ENCODE data around the gene AFG1L.
"Not testable (repeated sequence)": the region's sequence is repeated elsewhere in the genome, so short reads cannot be mapped to it uniquely, and the experiment has no call there.

Gene AFG1L

DNA sequence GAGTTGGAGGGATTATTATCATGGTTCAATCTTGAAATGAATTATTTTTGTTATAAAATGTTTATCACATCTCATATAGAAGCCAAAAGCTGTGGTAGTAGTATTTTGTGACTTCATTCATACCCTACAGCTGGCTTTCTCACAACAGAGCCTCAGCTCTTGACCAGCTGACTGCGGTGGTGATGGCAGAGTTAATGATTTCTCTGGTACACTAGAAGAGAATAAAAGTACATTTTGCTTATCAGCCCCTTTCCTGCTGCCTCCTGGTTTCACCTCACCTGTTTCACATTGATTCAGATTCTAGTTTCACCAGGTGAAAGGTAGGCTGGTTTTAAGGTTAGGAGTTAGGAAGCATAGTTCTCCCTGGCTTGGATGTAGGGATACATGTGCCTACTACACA lies 55.7 kb downstream of the AFG1L start:
- DNase-seq (ENCODE audit: low read depth): no peak

- DNase-seq (ENCODE audit: low read depth): no peak
Measured at GRCh38 chr6:108353853-108354252, 59.0 kb downstream of the AFG1L start.

GRCh38 chr6:108355120-108355519 lies 60.3 kb downstream of the AFG1L start:
- DNase-seq (ENCODE audit: low read depth): no peak

GRCh38 chr6:108355890-108356289 lies 61.0 kb downstream of the AFG1L start:
- no peak for DNase-seq (ENCODE audit: low read depth)

DNA sequence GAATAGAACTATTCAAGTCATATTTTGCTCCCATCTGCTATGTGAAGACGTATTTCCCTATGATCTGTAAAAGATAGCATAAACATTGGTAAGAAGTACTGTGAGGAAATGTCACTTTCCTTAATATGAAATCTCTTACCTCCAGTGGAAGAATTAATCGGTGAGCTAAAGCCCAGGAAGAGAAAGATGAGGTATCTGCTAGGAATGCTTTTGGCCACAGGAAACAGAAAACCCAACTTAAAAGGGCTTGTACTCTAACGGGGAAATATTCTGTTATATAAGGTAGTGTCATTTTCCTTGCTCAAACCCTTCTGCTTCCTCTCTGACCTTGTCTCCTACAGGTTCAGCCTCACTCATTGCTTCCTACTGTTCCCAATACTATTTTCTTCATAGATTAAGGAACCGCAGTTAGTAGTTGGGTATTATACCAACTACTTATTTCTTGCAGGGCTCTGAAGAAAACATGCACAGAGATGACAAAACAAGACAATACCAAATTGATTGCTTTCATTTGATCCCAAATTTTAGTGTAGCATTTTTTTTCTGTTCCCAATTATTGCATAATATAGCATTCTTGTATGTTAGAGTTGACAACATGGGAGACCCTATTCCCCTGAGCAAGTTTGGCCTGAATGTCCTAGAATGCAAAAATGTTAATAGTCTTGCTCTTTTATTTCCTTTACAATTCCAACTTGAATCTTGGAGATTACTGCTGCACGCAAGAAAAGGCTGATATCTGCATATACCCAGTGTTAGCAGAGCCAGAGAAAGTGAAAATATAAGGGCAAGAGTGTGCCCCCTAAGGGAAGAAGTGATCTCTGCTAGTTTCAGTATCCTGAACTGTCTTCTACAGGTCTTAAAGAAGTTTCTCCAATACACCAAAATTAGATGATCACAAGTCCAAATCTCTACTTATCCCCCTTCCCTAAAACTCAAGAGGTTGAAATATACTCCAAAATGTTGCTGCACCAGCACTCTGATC lies 65.3 kb downstream of the AFG1L start:
- DNase-seq (ENCODE audit: low read depth): no peak

GRCh38 chr6:108360919-108361311 lies 66.1 kb downstream of the AFG1L start:
- no peak for DNase-seq (ENCODE audit: low read depth)

- no peak for DNase-seq (ENCODE audit: low read depth)
Measured at GRCh38 chr6:108361312-108361932, 66.6 kb downstream of the AFG1L start.

GRCh38 chr6:108362455-108362854 lies 67.6 kb downstream of the AFG1L start:
- DNase-seq (ENCODE audit: low read depth): no peak

DNA sequence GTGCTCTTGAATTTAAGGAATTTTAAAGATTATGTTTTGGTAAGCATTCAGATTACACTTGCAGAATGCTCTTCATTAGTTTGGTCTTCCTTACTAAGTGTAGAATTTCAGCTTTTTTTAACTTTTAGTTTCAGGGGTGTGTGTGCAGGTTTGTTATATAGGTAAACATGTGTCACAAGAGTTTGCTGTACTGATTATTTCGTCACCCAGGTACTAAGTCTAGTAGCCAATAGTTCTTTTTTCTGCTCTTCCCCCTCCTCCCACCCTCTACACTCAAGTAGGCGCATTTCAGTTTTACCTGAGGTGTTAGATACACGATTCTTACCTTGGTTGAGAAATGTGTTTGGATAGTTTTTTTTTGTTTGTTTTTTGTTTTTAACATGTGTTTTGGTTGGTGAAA lies 68.3 kb downstream of the AFG1L start:
- no peak for DNase-seq (ENCODE audit: low read depth)

DNA sequence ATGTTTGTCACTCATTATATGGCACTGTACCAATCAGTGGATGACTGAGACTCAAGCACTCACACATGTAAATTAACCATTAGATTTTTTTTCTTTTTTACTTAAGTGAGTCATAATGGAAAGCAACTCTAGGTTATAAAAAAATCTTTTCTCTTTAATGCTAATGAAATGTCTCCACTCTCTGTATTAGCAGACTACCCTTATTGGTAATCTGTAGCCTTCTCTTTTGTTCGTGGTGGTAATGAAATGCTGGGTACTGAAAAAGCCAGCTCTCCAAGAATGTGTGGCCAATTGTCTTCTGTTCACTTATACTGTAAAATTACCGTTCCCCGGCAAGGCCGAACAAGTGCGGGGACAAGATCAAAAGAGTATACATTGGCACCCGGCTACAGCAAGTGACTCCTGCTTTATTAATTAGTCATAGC lies 69.0 kb downstream of the AFG1L start:
- DNase-seq (ENCODE audit: low read depth): no peak

- DNase-seq (ENCODE audit: low read depth): no peak
Measured at GRCh38 chr6:108364470-108364869, 69.6 kb downstream of the AFG1L start.

GRCh38 chr6:108365478-108365877 lies 70.6 kb downstream of the AFG1L start:
- no peak for DNase-seq (ENCODE audit: low read depth)

DNA sequence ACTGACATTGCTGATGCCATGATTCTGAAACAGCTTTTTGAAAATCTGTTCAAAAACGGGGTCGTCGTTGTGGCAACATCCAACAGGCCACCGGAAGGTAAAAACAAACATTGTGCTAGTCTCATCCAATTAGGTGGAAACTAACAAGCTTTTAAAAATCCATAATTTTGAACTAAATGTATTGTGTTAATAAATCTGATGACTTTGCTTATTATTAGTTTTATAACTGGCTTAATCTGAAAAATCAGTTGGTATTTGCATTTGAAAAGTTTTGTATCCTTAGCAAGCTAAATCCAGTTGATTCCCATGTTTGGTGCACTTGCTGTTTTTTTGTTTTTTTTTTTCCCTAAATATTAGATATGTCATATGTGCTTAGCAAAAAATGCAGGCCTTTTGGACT lies 71.4 kb downstream of the AFG1L start:
- no peak for DNase-seq (ENCODE audit: low read depth)

DNA sequence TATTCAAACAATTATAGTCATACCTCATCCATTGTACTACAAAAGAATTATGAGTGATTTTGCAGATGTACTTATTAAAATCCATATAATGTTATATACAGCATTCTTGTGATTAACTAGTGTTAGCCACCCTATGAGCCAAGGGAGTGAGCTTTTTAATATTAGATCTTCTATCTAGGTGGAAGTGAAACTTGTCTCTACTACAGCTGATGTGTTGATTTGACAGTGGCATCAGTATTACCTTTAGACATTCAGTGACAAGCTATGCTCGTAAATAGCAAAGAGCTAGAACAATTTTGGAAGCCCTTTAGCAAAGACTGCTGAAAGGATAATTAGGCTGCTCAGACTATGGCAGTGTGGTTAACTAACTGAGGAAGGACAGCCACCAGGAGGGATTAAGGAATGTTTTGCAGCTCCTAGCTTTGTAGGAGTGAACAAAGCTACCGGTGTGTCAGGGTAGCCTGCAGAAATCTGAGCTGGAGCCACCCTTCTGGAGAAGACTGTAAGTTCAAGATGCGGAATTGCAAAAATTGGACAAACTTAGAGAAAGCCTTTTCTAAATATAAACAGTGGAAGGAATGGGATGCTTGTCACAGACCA lies 73.7 kb downstream of the AFG1L start:
- DNase-seq (ENCODE audit: low read depth): no peak

DNA sequence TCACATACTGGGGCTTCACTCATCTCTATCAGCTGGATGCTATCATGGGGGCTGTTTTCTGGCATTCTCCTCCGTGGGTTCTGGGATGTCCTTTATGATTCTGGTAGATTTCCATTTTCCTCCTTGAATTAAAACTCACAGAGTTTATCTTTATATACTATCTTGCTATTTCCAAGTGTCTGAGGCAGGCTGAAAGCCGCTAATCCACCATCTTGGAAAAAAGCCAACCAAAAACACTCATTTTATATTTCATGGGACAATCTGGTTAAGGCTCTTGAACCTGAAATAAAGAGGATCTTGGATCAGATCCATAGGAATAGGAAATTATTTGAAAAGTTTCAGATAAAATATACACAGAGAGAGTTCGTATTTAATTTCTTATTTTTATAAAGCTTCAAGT lies 86.0 kb downstream of the AFG1L start:
- no peak for DNase-seq (ENCODE audit: low read depth)

DNA sequence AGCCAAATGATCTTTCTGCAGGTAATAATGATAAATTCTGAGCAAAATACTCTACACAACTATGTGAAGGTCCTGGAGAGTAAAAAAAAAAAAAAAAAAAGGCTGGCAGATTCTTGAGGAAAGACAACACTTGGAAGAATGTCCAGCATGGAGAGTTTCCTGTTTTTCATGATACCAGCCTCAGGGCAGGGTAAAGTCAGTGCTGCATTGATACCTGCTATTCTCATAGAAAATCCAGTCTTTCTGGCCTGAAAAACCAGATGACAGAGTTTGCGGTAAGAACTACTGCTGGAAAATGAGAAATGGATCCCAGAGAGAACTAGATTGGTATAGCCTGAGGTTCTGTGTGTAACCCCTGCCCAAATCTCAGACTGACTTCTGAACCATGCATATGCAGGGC lies 89.1 kb downstream of the AFG1L start:
- no peak for DNase-seq (ENCODE audit: low read depth)

DNA sequence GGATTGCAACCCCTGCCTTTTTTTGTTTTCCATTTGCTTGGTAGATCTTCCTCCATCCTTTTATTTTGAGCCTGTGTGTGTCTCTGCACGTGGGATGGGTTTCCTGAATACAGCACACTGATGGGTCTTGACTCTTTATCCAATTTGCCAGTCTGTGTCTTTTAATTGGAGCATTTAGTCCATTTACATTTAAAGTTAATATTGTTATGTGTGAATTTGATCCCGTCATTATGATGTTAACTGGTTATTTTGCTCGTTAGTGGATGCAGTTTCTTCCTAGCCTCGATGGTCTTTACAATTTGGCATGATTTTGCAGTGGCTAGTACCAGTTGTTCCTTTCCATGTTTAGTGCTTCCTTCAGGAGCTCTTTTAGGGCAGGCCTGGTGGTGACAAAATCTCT lies 94.3 kb downstream of the AFG1L start:
- DNase-seq (ENCODE audit: low read depth): not testable (repeated sequence)

DNA sequence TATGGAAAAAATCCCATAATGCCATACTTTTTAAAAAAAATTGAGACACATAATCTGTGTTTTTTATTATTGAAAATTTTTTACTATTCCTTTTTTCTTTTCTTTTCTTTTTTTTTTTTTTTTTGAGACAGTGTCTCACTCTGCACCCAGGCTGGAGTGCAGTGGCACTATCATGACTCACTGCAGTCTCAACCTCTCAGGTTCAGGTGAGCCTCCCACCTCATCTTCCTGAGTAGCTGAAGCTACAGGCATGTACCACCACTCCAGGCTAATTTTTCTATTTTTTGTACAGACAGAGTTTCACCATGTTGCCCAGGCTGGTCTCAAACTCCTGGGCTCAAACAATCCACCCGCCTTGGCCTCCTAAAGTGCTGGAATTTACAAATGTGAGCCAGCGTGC lies 100.4 kb downstream of the AFG1L start:
- DNase-seq (ENCODE audit: low read depth): no peak

GRCh38 chr6:108403236-108403635 lies 108.4 kb downstream of the AFG1L start:
- DNase-seq (ENCODE audit: low read depth): no peak

- DNase-seq (ENCODE audit: low read depth): no peak
Measured at GRCh38 chr6:108406943-108407342, 112.1 kb downstream of the AFG1L start.

DNA sequence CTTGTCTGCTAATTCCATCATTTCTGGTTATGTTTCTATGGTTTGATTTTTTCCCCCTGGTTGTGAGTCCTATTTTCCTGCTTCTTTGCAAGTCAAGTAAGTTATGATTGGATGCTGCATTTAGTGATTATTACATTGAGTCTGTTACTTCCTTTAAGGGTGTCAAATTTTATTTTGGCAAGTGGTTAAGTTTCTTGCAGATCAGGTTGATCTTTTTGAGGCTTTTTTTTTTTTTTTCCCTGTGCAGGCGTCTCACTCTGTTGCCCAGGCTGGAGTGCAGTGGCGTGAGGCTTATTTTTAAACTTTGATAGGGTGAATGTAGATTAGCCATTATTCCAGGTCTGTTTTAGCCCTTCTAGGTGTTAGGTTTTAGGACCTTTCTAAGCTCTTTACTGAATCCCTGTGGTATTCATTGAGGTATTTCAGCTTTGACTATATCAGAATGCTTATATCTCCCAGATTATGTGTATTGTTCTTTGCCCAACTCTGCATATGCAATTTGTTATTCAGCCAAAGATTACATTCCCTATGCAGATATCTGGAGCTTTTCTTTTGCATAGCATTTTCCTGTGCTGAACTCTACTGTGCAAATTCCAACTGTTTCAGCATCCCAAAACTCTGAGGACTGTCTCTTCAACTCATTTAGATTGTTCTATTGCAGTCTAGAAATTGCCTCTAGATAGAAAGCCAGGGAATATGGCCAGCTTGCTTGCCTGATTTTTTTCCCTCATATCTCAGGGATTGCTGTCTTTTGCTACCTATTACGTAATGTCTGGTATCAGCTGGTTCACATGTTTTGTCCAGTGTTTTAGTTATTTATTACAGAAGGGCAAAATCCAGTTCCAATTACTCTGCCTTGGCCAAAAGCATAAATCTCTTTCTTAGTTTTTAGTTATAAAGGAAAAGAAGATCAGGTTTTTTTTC lies 113.3 kb downstream of the AFG1L start:
- DNase-seq (ENCODE audit: low read depth): peak; percentile 5

GRCh38 chr6:108408861-108409260 lies 114.0 kb downstream of the AFG1L start:
- DNase-seq (ENCODE audit: low read depth): no peak

Data from fibroblast of the conjunctiva (primary cell).